KMS-11 (cell line): ENCODE results near the gene C9orf72.

Source experiments
- H2AFZ ChIP-seq: fragments of 200-600 bp; sonication (generic); 2 replicates; pipeline ENCODE4 v1.6.1; 2016; ENCODE audit warnings: antibody characterized with exemption, mixed run types, low read depth
- H3K27ac ChIP-seq: fragments of 200-600 bp; sonication (generic); 2 replicates; pipeline ENCODE4 v1.6.1; 2016; ENCODE audit warnings: mild to moderate bottlenecking, mixed run types
- H3K27me3 ChIP-seq: fragments of 200-600 bp; sonication (generic); 2 replicates; pipeline ENCODE4 v1.6.1; 2017; ENCODE audit warnings: mild to moderate bottlenecking, low read depth, mixed run types, moderate library complexity; ENCODE audit not compliant: insufficient read depth
- H3K36me3 ChIP-seq: fragments of 200-600 bp; sonication (generic); 2 replicates; pipeline ENCODE4 v1.6.1; 2017; ENCODE audit warnings: mild to moderate bottlenecking, mixed run types; ENCODE audit not compliant: insufficient read depth
- H3K4me1 ChIP-seq: fragments of 200-600 bp; sonication (generic); 2 replicates; pipeline ENCODE4 v1.6.1; 2016; ENCODE audit warnings: mild to moderate bottlenecking, low read depth, mixed run types; ENCODE audit not compliant: poor library complexity, severe bottlenecking
- H3K4me2 ChIP-seq: fragments of 200-600 bp; sonication (generic); 2 replicates; pipeline ENCODE4 v1.7.0; 2016; ENCODE audit warnings: mild to moderate bottlenecking, mixed run types
- H3K4me3 ChIP-seq: fragments of 200-600 bp; sonication (generic); IDR thresholded peaks from 2 replicates; pipeline ENCODE4 v1.6.1; 2017; ENCODE audit warnings: low read depth, low read length, mixed read lengths; ENCODE audit not compliant: insufficient read depth
- H3K79me2 ChIP-seq: fragments of 200-600 bp; sonication (generic); 2 replicates; pipeline ENCODE4 v1.6.1; 2016; ENCODE audit warnings: low read depth, mixed run types; ENCODE audit not compliant: insufficient read depth
- H3K9ac ChIP-seq: fragments of 200-600 bp; sonication (generic); 2 replicates; pipeline ENCODE4 v1.6.1; 2016; ENCODE audit warnings: mild to moderate bottlenecking, mixed run types
- H4K20me1 ChIP-seq: fragments of 200-600 bp; sonication (generic); 2 replicates; pipeline ENCODE4 v1.6.1; 2016; ENCODE audit warnings: mild to moderate bottlenecking, mixed run types; ENCODE audit not compliant: insufficient read depth
- CTCF ChIP-seq: fragments of 200-600 bp; sonication (generic); conservative IDR thresholded peaks from 2 replicates; pipeline ENCODE4 v1.6.1; 2017; ENCODE audit warnings: low read depth, mild to moderate bottlenecking, antibody characterized with exemption, low read length, moderate library complexity, mixed read lengths

Gene C9orf72

DNA sequence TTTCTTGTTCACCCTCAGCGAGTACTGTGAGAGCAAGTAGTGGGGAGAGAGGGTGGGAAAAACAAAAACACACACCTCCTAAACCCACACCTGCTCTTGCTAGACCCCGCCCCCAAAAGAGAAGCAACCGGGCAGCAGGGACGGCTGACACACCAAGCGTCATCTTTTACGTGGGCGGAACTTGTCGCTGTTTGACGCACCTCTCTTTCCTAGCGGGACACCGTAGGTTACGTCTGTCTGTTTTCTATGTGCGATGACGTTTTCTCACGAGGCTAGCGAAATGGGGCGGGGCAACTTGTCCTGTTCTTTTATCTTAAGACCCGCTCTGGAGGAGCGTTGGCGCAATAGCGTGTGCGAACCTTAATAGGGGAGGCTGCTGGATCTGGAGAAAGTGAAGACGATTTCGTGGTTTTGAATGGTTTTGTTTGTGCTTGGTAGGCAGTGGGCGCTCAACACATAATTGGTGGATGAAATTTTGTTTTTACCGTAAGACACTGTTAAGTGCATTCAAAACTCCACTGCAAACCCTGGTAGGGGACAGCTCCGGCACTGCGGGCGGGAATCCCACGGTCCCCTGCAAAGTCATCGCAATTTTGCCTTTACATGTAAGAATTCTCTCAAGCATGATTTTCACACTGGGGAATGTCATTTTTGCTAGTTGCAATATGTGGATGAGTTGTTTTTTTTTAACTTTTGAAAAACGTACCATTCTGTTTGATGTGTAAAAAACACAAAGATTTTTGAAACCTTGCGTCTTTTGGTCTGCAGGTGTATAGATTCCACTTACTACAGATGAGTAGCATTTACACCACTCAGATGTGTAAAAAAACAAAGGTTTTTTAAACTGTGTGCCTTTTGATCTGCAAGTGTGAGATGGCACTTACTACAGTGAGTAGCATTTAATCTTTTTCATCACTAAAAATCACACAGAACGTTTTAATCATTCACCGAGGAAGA, 631 bp upstream of the C9orf72 start:
- no peaks in the 10 kb centered on the region for H3K27me3 ChIP-seq
- H3K4me1 ChIP-seq: peaks cover 18% of the 10 kb centered on the region
- peak overlapping the region; percentile 86 for H2AFZ ChIP-seq

GRCh38 chr9:27572566-27572917, 739 bp downstream of the C9orf72 start:
- Histone ChIP-seq H3K27me3 (no peaks in the 10 kb centered on the region), H4K20me1 (no peaks in the 10 kb centered on the region), H3K27ac (peak overlapping the region; percentile 62), H3K4me1 (peaks cover 18% of the 10 kb centered on the region), H3K79me2 (no peaks in the 10 kb centered on the region), H3K9ac (peak overlapping the region; percentile 69), H3K4me2 (peak overlapping the region; percentile 82), H3K4me3 (no peak overlapping the region), H3K36me3 (no peaks in the 10 kb centered on the region), H2AFZ (peak overlapping the region; percentile 86)
- no peak for TF ChIP-seq CTCF

More for the DNA sequence above, 631 bp upstream of the C9orf72 start:
- Histone ChIP-seq H4K20me1 (no peaks in the 10 kb centered on the region), H3K4me2 (peak overlapping the region; percentile 77), H3K9ac (peak overlapping the region; percentile 69), H3K27ac (peak overlapping the region; percentile 62), H3K79me2 (no peaks in the 10 kb centered on the region), H3K36me3 (no peaks in the 10 kb centered on the region), H3K4me3 (no peak overlapping the region)
- TF ChIP-seq CTCF: no peak

- Histone ChIP-seq H3K4me2 (peak overlapping the region; percentile 82), H3K36me3 (no peaks in the 10 kb centered on the region), H3K27ac (no peak overlapping the region), H3K79me2 (no peaks in the 10 kb centered on the region), H3K4me3 (no peak overlapping the region), H4K20me1 (no peaks in the 10 kb centered on the region), H3K27me3 (no peaks in the 10 kb centered on the region), H3K4me1 (peaks cover 18% of the 10 kb centered on the region), H2AFZ (no peak overlapping the region), H3K9ac (no peak overlapping the region)
- no peak for TF ChIP-seq CTCF
Observed at GRCh38 chr9:27572061-27572460, 1.2 kb downstream of the C9orf72 start.

- Histone ChIP-seq H3K4me1 (peaks cover 22% of the 10 kb centered on the region), H4K20me1 (no peaks in the 10 kb centered on the region), H3K79me2 (no peaks in the 10 kb centered on the region), H3K4me3 (no peak overlapping the region), H2AFZ (no peak overlapping the region), H3K36me3 (no peaks in the 10 kb centered on the region), H3K27ac (no peak overlapping the region), H3K27me3 (no peaks in the 10 kb centered on the region), H3K4me2 (no peak overlapping the region), H3K9ac (no peak overlapping the region)
- no peak for TF ChIP-seq CTCF
Observed at GRCh38 chr9:27571011-27571410, 2.3 kb downstream of the C9orf72 start.
